GM12891 (cell line): ENCODE data around the gene EFEMP2.

Source experiments
- POLR2A ChIP-seq: IDR thresholded peaks from 2 replicates; pipeline ENCODE4 v1.6.1; 2011; ENCODE audit warnings: low read depth, low read length, control low read depth
- POLR2AphosphoS5 ChIP-seq: IDR thresholded peaks from 2 replicates; pipeline ENCODE4 v1.6.1; 2011; ENCODE audit warnings: low read depth, low read length, control low read depth
- POU2F2 ChIP-seq: IDR thresholded peaks from 2 replicates; pipeline ENCODE4 v1.6.1; 2011; ENCODE audit warnings: low read depth, mild to moderate bottlenecking, control low read depth, low read length, moderate library complexity
- SPI1 ChIP-seq: IDR thresholded peaks from 2 replicates; pipeline ENCODE4 v1.6.1; 2011; ENCODE audit warnings: low read depth, low read length, control low read depth
- TAF1 ChIP-seq: IDR thresholded peaks from 2 replicates; pipeline ENCODE4 v1.6.1; 2011; ENCODE audit warnings: low read depth, low read length, control low read depth

DNA sequence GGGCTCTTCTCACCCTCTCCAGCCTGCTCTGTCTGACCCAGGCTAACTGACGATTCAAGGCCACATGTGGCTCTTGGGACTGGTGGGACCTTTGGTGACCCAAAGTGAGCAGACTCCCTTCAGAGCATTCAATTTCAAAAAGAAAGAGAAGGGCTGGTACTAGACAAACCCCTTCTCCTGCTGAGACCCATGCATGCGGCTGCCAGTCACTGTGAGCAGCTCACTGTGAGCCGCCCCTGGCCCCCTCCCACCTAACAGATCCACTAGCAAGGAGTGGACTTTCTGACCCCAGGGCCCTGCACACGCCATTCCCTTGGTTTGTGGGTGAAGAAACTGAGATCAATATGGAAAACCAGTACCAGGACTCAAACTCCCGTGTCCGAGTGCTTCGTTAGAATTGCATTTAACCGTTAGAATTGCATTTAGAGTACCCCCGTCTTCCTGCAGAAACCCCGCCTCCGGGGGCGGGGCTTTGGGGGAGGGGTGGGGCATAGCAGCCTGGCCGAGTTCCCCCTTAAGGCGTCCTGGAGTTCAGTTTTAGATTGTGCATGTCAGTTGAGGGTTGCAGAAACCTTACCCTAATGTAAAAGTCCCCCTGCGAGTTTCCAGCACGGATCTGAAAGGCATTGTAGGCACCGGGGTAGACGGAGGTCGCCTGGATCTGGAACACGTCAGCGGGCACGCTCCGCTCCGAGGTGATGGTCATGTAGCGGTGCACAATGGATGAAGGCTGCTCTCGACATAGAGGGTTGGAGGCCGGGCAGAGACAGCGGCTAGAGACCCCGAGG lies 5.1 kb downstream of the EFEMP2 start:
- no peak for TF ChIP-seq POLR2A
- no peak for TF ChIP-seq SPI1
- TF ChIP-seq POLR2AphosphoS5, result no peak
- no peak for TF ChIP-seq POU2F2
- no peak for TF ChIP-seq TAF1
